ENCODE data around the gene PIK3CD. TPM values are rescaled to one million over a fixed set of nuclear protein-coding genes. Genes with fewer than 3 reads are reported as not detected.

The PIK3CD gene
- total and polyA plus RNA-seq, 10 of the 15 experiments (the other 5 are each of a cell fraction or from before 2014, with no cell fraction given): 7.0 to 101 (median 51.1) TPM

GRCh38 chr1:9760824-9761223 is 109.3 kb downstream of the PIK3CD start (continued):
- TF ChIP-seq NFIC (IDR thresholded peaks at IDR 0.05; ENCODE audit: low read depth, low read length) (no peak), ATF2 (IDR thresholded peaks at IDR 0.05; ENCODE audit: low read length) (no peak), ZBTB4 (CRISPR knock-in tag; IDR thresholded peaks at IDR 0.05) (no peak), HDAC6 (IDR thresholded peaks at IDR 0.05; ENCODE audit: unreplicated experiment) (no peak), SPI1 (IDR thresholded peaks at IDR 0.05; ENCODE audit: borderline replicate concordance, insufficient read depth, low read depth, low read length) (no peak)

GRCh38 chr1:9761855-9762254 is 110.3 kb downstream of the PIK3CD start:
- Histone ChIP-seq H4K20me1 (ENCODE audit: control insufficient read depth, insufficient read depth) (no peaks in the 10 kb centered on the region), H3K9me3 (replicated peaks; ENCODE audit: control insufficient read depth, insufficient read depth, low read length) (no peaks in the 10 kb centered on the region), H3K27me3 (replicated peaks in 1 of 2; ENCODE audit: control insufficient read depth in 2 of 2, insufficient read depth in 2 of 2, low read length in 1 of 2) (no peaks in the 10 kb centered on the region), H3K27ac (ENCODE audit: control insufficient read depth, insufficient read depth) (no peak overlapping the region), H3K4me2 (ENCODE audit: control insufficient read depth, insufficient read depth) (no peak overlapping the region), H3K36me3 (ENCODE audit: control insufficient read depth in 2 of 2, insufficient read depth in 2 of 2, low read length in 1 of 2) (peaks cover 2% of the 10 kb centered on the region in 2 experiments; a peak in 2 of 4 replicates), H3K4me3 (no peak overlapping the region), H2AFZ (ENCODE audit: control insufficient read depth, low read depth, low read length) (no peak overlapping the region), H3K4me1 (ENCODE audit: control insufficient read depth, insufficient read depth, low read length) (no peaks in the 10 kb centered on the region), H3K79me2 (ENCODE audit: control insufficient read depth, insufficient read depth, low read length) (no peaks in the 10 kb centered on the region; the same call in 1 of the 2 replicates), H3K9ac (ENCODE audit: control insufficient read depth, insufficient read depth, low read length) (no peak overlapping the region)
- FAIRE-seq (no peak), ATAC-seq (no peak), DNase-seq (ENCODE audit: low read depth, low spot score) (no peak)
- in situ Hi-C loops (cut with MboI) (no loop called here), intact Hi-C loops (cut with micrococcal nuclease; ENCODE audit: unreplicated experiment) (no loop called here)
- BruUV-seq (replicated peaks): no TSS peak
- CTCF ChIA-PET: no interaction called here
- POLR2A ChIA-PET: no interaction called here
- WGBS (ENCODE audit: insufficient coverage, insufficient replicate concordance, low lambda C conversion rate, missing lambda C conversion rate): 96% methylated on average over 9 of the region's 9 CpGs
- SMC1A ChIA-PET (ENCODE audit: uncharacterized antibody, unreplicated experiment): no interaction called here
- RAD21 ChIA-PET (ENCODE audit: unreplicated experiment): no interaction called here
- TF ChIP-seq SMARCA5 (IDR thresholded peaks at IDR 0.05) (no peak), ATF2 (IDR thresholded peaks at IDR 0.05; ENCODE audit: low read length) (no peak), RBBP5 (conservative IDR thresholded peaks at IDR 0.05) (no peak), ZSCAN29 (IDR thresholded peaks at IDR 0.05) (no peak), REST (IDR thresholded peaks at IDR 0.05; ENCODE audit: low read depth, low read length) (no peak), MYC (IDR thresholded peaks at IDR 0.05; ENCODE audit: insufficient read depth, insufficient read length, insufficient replicate concordance, low read length, severe bottlenecking) (no peak), NFXL1 (IDR thresholded peaks at IDR 0.05; ENCODE audit: borderline replicate concordance) (no peak), IRF3 (IDR thresholded peaks at IDR 0.05) (no peak)
